GM12891 (cell line): ENCODE data around the gene STXBP4. TPM values are rescaled to one million over a fixed set of nuclear protein-coding genes. Genes with fewer than 3 reads are reported as not detected.
A peak's percentile ranks its signal among the peaks of the same experiment; 100 is the strongest.

ENCODE experiments used
- DNase-seq: peaks from one replicate; pipeline ENCODE4 v3.0.0; 2011; ENCODE audit warnings: low spot score; ENCODE audit not compliant: insufficient read length
- FAIRE-seq: peaks from 2 replicates; lab custom pipeline; 2011; peaks lifted over from hg19 to GRCh38; lab: Jason Lieb, UNC
- PAX5 ChIP-seq: IDR thresholded peaks from 2 replicates; pipeline ENCODE4 v1.6.1; 2011; ENCODE audit warnings: low read length, moderate library complexity, mild to moderate bottlenecking; ENCODE audit not compliant: insufficient read depth, severe bottlenecking
- POLR2A ChIP-seq: IDR thresholded peaks from 2 replicates; pipeline ENCODE4 v1.6.1; 2011; ENCODE audit warnings: low read depth, low read length, control low read depth
- POLR2AphosphoS5 ChIP-seq: IDR thresholded peaks from 2 replicates; pipeline ENCODE4 v1.6.1; 2011; ENCODE audit warnings: low read depth, low read length, control low read depth
- POU2F2 ChIP-seq: IDR thresholded peaks from 2 replicates; pipeline ENCODE4 v1.6.1; 2011; ENCODE audit warnings: low read depth, mild to moderate bottlenecking, control low read depth, low read length, moderate library complexity
- SPI1 ChIP-seq: IDR thresholded peaks from 2 replicates; pipeline ENCODE4 v1.6.1; 2011; ENCODE audit warnings: low read depth, low read length, control low read depth
- TAF1 ChIP-seq: IDR thresholded peaks from 2 replicates; pipeline ENCODE4 v1.6.1; 2011; ENCODE audit warnings: low read depth, low read length, control low read depth
- polyA plus RNA-seq: library from polyadenylated mRNA; unstranded; fragments of >200 nt; gene quantifications from one replicate; pipeline ENCODE4 v1.2.1, GENCODE V29; 2012; ENCODE audit warnings: low read depth, missing spikeins, inconsistent platforms; ENCODE audit not compliant: missing spikeins

The STXBP4 gene, protein sequence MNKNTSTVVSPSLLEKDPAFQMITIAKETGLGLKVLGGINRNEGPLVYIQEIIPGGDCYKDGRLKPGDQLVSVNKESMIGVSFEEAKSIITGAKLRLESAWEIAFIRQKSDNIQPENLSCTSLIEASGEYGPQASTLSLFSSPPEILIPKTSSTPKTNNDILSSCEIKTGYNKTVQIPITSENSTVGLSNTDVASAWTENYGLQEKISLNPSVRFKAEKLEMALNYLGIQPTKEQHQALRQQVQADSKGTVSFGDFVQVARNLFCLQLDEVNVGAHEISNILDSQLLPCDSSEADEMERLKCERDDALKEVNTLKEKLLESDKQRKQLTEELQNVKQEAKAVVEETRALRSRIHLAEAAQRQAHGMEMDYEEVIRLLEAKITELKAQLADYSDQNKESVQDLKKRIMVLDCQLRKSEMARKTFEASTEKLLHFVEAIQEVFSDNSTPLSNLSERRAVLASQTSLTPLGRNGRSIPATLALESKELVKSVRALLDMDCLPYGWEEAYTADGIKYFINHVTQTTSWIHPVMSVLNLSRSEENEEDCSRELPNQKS
- polyA plus RNA-seq: 2.1 TPM

DNA sequence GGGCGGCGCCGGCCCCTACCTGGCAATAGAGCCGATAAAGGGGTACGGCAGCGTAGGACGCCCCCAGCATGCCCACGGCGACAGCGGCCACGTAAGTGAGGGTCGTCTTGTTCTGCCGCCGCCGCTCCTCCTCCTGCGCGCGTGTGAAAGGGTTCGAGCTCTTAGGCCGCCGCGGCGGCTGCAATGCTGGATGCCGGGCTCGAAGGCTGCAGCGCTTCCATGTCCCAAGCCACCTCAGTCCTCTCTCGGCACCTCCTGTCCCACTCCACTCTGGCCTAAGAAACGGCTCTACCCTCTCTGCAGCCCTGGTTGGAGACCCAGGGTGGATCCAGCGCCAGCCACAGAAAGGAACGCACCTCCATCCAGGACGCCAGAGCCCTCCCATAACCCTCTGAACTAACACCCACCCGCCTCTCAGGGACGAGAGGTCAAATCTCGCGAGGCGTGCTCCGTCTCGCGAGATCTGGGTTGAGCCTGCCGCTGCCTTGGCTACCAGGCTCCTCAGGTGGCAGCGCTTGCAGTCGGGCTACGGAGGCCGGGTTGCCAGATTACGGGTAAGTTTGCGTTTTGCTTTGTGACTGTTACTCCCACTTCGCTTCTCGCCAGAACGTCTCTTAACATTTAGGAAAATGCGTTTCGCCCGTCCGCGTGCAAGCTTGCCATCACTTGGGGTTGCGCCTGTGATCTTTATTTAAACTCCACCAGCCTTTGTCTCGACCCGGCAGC lies at the start of gene STXBP4, which contains the start of gene COX11:
STXBP4 (plus strand) TSS at position 504 of the 726 bp plus-strand sequence. CDS start 17,455 bp downstream, outside the sequence.
COX11 (minus strand) TSS at position 393 of the 726 bp plus-strand sequence; CDS start at position 385, 8 bp downstream.
- no peak for TF ChIP-seq SPI1
- TF ChIP-seq POU2F2: peak; percentile 85
- no peak for TF ChIP-seq PAX5
- TF ChIP-seq POLR2A: peak; percentile 96
- peak; percentile 94 for TF ChIP-seq POLR2AphosphoS5
- TF ChIP-seq TAF1: peak; percentile 73
- DNase-seq (peak; percentile 77), FAIRE-seq (peak; percentile 92)

DNA sequence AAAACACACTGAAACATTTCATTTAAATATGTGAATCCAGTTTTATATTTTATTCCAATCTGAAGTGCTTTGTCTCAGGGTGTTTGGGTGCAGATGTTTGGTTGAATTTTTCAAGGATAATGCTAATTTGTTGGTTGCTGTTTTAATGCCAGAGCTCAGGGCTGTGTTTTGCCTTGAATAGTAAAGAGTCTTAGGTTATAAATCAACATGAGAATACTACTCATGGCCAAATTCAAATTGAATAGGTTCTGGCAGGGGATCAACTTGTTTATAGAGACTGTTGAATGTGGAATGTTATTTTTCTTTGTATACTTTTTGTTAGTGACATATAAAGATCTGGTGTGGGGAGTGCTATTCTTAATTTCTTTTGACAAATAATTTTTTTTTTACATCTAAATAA lies 49.1 kb upstream of the STXBP4 start:
- no peak for TF ChIP-seq POLR2A
- no peak for TF ChIP-seq POLR2AphosphoS5
- no peak for TF ChIP-seq TAF1
- no peak for TF ChIP-seq SPI1
- no peak for TF ChIP-seq PAX5
- TF ChIP-seq POU2F2: no peak
- no peak for FAIRE-seq
- DNase-seq: no peak

DNA sequence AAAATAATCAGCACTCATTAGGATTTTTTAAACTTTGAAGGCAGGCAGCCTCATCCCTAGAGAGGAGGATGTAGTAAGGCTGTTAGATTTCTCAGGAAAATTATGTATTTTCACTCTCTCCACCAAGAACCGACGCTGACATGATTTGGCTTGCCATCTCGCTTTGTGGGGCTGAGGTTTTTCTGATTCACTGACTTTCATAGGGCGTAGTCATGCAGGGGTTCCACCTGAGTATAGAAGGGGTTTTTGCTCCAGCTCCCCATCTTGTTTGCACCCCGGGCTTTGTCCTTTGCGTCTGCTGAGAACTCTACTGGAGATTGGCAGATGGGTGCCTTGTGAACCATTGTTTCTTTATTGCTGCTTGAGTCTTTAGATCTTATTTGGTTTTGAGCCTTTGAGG lies 47.7 kb upstream of the STXBP4 start:
- FAIRE-seq (no peak), DNase-seq (no peak)
- TF ChIP-seq SPI1 (no peak), PAX5 (no peak), POU2F2 (no peak), TAF1 (no peak), POLR2A (no peak), POLR2AphosphoS5 (no peak)

DNA sequence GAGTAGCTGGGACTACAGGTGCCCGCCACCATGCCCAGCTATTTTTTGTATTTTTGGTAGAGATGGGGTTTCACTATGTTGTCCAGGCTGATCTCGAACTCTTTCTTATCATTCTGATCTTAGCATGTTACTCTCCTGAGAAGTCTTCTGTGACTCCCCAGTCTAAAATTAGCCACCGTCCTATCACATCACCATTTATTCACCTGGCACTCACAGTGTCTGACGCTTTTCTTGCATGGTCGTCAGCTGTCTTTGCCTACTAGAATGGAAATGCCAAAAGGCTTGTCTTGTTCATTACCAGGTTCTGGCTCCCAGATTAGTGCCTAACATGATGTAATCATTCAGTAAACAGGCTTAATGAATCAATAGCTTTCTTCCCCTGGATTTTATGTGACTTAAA lies 44.2 kb upstream of the STXBP4 start:
- TF ChIP-seq POU2F2 (no peak), SPI1 (no peak), TAF1 (no peak), POLR2A (no peak), PAX5 (no peak), POLR2AphosphoS5 (no peak)
- FAIRE-seq (no peak), DNase-seq (no peak)

DNA sequence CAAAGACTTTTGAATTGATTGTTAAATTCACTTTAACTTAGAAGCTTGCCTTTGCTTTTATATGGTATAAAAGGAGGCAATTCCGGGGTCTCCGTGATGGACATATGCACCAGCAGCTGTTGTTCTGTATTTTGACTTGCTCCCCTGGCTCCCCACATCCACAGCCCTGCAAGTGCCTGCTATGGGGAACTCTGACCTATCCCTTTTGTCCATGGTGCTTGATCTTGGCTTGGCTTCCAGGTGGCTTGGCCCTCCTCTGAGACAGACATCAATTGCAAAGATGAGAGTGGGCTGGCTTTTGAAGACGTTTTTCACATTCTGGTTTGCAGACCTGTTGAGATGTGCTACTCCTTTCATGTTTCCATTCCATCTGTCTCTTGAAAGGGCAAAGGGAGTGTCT lies 41.0 kb upstream of the STXBP4 start:
- no peak for DNase-seq
- FAIRE-seq: no peak

DNA sequence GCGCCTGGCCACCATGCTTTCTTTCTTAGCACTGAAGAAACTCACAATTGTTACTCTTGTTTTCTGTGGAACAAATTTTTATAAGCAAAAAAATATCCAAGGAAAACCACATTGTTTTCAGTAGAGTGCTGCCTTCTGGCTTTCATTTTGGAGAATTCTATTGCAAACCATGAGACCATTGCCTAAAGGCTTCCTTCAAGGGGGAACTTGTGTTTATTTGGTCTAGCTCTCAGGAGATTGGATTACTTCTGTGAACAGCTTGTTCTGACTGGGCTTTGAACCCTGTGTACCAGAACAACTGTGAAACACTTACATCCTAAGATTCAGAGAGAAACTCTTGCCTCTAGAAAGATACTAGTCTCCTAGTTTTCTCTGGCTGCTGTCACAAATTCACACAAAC lies 35.9 kb upstream of the STXBP4 start:
- TF ChIP-seq POLR2AphosphoS5: no peak
- TF ChIP-seq POLR2A: no peak
- no peak for TF ChIP-seq TAF1
- no peak for TF ChIP-seq POU2F2
- TF ChIP-seq PAX5: no peak
- no peak for TF ChIP-seq SPI1
- DNase-seq: no peak
- FAIRE-seq: no peak

More for the DNA sequence above, 41.0 kb upstream of the STXBP4 start:
- TF ChIP-seq POLR2A (no peak), TAF1 (no peak), PAX5 (no peak), POU2F2 (no peak), SPI1 (no peak), POLR2AphosphoS5 (no peak)

DNA sequence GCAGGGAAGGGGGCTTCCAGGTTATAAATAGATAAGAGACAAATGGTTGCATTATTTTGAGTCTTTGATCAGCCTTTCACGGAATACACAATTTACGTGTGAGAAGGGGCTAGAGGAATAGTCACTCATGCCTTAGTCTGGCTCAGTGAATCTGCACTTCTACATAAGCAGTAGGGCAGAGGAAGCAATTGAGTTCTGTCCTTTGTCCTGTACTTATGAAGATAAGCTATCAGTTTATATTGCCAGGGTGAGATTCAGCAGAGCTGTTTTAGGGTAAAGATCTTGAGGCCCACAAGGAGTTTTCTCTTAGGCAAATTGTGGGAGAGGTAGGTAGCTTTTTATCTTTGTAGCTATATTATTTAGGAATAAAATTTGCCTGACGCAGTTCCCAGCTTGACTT lies 34.6 kb upstream of the STXBP4 start:
- DNase-seq (no peak), FAIRE-seq (no peak)
- TF ChIP-seq PAX5 (no peak), SPI1 (no peak), POLR2AphosphoS5 (no peak), TAF1 (no peak), POU2F2 (no peak), POLR2A (no peak)

DNA sequence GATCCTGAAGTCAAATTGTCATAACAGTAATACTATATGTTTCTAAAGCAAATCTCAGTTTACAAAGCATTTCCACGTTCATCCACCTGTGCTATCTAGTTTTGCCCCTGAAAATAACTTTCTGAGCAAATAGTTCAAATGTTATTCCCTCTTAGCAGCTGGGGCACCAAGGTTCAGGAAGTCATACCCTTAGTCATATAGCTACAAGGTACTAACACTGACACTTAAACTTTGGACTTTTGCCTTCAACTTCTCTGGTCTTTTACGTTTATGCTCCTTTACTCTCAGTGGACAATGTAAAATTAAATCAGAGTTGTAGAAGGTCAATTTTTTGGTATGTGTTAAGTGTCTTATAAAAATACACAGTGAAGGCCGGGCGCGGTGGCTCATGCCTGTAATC lies 33.1 kb upstream of the STXBP4 start:
- FAIRE-seq (no peak), DNase-seq (no peak)
- no peak for TF ChIP-seq PAX5

DNA sequence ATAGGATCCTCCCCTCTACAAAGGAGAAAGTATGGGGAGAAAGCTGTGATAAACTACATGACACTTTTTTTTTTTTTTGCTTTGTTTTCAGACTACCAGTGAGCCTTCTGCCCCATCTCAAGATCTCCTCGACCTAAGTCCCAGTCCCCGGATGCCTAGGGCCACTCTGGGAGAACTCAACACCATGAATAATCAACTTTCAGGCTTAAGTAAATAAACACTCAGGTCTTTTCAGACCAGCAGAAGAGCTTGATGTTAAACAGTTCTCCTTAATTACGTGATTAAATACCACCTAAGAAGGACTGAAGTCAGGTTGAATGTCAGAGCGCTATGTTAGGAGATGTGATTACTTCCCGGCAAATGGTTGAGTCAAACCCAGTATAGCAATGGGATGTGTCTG lies 31.5 kb upstream of the STXBP4 start:
- DNase-seq (no peak), FAIRE-seq (no peak)
- no peak for TF ChIP-seq POU2F2
- no peak for TF ChIP-seq POLR2AphosphoS5
- no peak for TF ChIP-seq SPI1
- no peak for TF ChIP-seq PAX5
- no peak for TF ChIP-seq POLR2A
- TF ChIP-seq TAF1: no peak
